Measurements from ENCODE around the gene RBM19. TPM values are rescaled to one million over a fixed set of nuclear protein-coding genes. Genes with fewer than 3 reads are reported as not detected.
A peak's percentile ranks its signal among the peaks of the same experiment; 100 is the strongest.

RBM19 gene
- polyA plus RNA-seq, 5 donors: 26.8 to 31.9 (median 30.0) TPM

DNA sequence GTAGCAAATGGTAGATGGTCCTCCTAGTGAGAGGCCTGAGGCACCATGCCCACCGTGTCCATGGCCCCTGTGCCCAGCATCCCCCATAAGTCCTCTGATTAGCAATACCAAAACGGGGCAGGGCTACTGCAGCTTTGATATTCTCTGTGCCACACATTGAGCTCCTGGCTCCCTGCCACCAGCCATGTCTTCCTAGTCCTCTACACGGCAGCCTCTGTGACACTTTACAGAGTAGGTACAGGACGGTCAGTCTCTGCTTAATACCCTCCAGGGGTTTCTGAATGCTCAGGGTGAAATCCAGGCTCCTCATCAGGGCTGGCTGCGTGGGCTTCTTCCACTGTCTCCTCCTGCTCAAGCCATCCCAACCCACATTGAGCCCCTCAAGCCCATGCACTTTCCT lies 8.0 kb downstream of the RBM19 start:
- DNase-seq: no peak

DNA sequence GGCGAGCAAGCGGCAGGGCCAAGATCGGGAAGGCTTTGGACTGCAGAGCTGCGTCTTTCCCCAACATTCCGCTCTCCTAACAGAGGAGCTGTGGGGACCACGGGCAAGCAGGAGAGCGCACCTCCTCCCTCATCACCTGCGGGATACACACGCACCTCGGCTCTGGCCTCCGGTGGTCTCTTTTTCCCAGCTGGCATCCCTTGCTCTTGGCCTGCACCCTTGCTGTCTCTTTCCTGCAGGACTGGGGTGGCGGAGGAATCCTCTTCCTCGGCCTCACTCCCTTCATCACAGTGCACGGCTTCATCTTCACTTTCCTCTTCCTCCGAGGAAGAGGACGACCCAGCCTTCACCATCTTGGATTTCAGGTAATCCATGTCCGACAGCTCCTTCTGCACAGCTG lies 8.5 kb downstream of the RBM19 start:
- DNase-seq: no peak

DNA sequence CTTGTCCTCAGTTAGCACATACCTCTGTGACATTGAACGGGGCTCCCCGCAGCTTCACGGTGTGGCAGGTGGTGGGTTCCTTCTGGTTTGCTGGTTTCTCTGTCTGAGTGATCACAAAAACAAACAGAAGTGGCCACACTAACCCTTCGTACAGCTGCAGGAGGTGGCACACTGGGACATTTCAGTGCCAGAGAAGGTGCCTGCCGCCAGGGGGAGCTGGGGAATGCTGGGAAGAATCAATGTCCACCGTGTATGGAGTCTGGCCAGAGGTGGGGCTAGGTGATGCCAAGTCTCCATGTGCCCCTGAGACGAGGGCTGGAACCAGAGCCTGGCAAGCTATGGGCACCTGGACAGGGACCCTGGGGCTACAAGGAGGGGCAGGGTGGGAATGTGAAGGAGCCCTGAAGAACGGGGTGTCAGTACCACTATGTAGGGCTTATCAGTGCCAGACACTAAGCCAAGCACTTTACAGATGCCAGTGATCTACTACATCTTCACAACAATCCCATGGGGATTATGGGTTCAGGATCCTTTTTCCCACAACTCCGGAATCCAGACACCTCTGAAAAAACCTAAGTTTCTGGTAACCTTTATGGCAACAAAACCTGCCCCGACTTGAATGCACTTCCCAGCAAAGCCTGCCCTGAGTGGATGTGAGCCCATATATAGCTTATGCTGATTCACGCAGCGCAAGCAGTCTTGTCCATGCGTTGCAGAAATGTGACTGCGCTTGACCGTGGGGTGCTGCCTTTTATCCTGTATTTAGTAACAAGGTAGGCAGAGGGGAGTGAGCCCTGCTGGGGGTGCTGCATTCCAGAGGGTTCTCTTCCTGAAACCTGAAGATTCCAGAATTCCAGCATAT lies 10.8 kb downstream of the RBM19 start:
- no peak for DNase-seq

DNA sequence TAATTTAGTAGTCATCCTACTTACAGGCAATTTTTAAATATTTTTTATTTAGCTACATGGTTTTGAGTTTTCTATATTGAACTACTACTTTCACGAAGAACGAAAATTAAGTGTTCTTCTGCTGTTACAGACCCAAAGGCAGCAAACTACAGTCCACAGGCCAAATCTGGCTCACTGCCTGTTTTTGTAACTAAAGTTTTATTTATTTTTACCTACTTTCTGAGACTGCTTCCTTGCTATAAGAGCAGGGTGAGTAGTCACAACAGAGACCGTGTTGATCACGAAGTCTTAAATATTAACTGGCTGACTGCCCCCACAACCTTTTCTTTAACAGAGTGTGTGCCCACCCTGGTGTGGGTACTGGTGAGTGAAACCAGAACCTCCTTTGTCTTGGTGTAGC lies 11.6 kb downstream of the RBM19 start:
- no peak for DNase-seq

DNA sequence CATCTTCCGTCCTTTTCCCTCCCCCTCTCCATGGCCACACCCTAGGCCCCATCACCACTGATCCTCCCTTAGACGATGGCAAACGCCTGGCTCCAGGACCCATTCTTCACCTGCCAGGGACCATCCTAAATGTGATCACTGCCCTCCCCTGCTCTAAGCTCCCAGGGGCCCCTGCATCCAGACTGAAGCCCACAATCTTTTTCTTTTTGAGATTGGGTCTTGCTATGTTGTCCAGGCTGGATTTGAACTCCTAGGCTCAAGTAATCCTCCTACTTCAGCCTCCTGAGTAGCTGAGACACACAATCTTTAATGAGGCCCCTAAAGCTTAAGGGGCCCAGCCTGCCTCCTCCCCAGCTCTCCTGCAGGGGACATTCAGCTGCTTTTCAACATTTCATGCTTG lies 15.3 kb downstream of the RBM19 start:
- no peak for DNase-seq

DNA sequence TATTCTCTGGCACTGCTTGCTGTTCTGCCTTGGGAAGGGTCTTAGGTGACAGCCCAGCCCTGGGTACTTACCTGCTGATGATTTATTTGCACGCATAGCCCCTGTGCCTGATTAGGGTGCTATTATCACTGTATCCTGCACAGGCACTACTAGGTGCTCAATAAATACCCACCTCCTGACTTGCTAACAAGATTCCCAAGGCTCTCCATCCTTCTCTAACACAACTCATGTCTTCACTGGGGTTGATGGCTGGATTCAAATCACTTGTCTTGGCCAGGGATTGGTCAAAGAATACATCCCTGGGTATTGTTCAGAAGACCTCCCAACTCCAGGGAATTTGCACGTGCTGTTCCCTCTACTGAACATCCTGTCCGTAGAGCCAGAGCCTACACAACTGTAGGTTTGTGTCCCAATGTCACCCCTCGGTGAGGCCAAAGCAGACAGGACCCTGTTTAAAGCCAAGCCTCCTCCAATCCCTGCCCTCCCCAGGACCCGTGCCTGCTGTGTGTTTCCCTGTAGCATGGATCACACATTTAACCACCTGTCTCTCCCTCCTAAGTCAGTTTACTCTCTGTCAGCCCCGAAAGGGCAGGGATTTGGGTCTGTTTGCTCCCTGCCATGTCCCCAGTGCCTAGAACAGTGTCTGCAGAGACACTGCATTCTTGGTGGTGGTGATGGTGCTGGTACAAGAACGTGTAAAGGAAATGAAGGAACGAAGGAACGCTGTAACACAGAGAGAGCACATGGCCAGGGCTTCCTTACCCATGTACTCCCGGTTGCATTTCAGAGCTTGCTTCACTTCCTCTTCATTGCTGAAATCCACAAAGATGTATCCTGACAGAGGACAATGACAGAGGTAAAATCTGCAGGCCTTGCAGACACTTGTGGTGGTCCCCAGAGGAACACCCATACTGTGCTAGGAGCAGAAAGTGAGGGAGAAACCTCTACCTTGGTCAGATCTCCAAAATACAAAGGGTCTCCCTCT lies 16.5 kb downstream of the RBM19 start:
- DNase-seq: no peak

DNA sequence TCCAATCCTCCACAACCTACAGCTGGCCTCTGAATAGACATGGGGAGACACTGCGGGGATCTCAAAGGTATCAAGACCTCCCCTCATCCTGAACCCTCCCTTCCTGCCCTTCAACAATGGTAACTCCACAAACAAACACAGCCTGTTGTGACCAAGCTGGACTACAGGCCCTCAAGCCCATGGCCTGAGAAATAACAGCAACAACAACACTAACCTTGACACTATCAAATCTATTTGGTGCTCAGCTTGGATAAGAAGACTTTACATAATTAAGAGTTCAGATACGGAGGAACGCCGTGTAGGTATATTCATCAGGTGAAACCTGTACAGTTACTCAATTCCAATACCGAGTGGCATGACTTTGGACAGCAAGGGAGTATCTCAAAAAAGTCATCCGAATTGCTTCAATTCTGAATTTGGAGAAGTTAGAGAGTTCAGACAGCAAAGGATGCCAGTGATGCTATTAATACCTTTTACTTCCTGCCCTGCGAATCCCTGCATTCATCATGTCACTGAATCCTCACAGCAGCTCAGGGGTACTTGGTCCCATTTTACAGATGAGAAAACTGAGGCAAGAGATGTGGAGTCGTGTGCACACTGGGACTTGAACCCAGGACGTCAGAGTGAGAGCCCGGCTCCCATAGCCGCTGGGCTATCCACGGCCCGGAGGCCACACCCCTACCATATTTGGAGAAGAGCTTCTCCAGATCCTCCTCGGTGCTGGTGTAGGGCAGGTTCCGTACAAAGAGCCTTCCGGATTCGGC lies 17.8 kb downstream of the RBM19 start:
- no peak for DNase-seq

DNA sequence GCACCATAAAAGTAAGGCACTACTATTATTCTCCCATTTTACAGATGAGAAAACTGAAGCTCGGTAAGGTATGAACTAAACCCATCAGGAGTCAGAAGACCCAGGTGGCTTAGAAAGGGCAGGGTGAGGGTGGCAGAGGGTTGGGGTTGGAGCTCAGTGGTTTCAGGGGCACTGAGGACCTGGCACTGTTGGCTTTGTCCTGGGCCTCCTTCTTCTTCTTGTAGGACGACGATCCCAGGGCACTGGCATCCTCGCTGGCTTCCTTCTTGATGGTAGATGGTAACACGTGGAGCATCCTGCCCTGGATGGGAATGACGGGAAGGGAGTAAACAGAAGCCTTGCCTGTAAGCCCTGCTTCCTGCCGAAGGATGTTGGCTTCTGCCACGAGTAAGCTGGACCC lies 19.9 kb downstream of the RBM19 start:
- no peak for DNase-seq

DNA sequence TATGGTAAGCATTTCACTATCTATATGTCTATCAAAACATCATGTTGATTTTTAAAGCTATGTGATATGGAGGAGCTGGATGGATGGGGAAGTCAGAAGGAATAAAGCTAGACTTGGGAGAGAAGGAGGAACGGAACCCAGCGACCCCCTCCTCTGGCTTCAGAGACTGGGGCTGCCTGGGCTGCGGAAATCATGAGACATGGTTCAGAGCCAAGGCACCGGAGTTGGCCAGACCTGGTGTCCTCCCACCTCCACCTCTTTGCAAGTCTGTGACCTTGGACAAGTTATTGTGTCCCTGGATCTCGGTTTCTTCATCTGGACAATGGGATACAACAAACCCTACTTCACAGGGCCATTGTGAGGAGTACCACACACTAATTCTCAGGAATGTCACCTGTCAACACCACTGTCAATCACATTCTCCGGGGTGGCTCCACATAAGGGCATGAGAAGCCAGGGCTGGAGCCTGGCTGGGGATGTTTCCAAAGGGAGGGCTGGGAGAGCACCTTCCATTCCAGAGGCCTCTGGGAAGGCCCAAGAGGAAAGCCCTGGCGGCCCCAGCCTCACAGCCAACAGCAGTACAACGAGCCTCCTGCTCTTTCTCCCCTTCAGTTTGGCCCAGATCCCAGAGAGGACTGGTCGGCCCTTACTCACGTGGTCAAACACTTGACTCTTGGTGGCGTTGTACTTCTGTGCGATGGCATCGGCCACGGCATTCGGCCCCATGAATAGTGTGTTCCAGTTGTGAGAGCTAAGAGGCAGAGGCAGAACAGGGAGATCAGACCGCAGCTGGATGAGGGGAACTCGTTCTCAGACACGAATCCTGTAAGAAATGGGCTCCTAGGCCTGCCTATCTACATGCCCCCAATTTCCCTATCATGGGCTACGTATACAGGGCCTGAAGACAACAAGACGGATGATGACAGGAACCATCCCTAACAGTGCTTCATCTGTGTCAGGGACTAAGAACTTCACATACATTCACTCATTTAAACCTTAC lies 20.7 kb downstream of the RBM19 start:
- DNase-seq: no peak

DNA sequence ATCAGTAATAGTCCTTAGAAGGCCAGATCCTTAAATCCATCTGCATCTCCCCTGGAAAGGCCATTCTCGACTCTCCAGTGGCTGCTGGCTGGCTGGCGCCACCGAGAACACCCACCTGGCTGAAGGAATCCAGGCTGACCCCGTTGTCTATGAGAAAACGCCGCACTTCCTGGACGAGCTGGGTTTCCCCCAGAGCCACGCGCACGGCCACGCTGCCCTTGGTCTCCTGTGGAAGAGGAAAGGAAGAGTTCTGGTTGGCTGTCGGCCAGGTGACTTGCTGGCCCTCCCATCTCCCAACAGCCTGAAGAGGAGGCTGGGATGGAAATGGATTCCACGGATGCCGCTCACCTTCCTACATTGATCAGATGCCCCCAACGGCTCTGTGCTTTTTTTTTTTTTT lies 23.9 kb downstream of the RBM19 start:
- DNase-seq: no peak

DNA sequence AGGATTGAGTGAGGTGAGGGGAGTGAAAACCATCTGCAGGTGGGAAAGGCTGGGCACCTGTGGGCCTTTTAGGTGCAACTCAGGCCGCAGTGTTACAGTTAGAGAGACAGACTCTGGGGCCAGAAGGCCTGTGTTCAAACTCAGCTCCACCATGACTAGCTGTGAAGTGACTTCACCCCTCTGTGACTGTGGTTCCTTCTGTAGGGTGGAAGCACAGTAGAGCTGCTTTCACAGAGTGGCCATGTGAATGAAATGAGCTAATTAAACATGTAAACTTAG lies 25.0 kb downstream of the RBM19 start:
- no peak for DNase-seq

DNA sequence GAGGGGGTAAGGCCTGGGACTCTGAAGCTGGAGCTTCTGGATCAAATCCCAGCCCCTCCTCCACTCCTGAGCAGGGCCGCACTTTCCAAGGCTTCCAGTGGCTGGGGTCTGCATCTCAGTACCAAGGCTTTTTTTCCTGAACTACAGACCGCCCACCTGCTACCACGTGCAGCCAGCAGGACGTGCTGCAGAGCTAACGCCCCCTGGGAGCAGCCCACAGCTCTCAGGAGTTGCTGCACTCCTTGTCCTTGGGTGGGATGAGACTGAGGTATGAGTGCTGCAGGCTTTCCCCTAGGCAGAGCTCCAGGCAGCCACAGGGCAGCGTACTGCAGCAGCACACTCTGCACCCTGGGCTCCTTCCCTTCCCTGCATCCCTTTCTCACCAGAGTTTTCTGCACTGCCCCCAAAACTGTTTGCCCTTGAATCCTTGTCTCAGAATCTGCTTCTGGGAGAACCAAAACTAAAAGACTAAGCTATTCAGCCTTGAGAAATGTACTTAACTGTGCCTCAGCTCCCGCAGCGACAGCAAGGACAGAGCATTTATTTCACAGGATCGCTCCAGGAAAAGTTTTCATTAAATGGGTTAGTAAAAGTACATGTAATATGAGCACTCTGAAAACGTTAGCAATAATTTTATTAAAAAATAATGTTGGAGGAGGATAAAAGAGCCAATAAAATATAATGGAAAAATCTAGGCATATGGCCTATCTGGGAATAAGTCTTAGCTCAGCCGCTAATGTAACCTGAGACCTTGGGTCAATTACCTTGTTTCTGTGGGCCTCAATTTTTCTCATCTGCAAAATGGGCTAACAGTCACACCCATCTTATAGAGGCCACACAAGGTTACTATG lies 25.5 kb downstream of the RBM19 start:
- DNase-seq: no peak

DNA sequence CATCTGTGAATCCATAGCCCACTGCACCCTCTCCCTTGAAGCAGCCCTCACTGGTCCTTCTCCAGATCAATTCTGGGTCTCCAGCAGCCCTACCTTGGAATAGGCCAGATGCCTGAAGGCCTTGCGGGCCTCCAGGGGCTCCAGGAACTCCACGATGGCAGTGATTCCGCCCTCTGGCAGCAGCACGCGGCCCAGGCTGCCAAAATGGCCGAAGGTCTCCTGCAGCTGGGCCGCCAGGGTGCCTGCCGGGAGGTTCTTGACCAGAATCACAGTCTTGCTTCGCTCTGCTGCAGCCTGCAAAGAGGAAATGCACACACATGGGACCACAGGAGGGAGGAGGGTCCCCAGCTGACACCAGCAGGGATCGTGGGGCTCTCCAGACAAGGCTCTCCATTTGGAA lies 26.3 kb downstream of the RBM19 start:
- no peak for DNase-seq

DNA sequence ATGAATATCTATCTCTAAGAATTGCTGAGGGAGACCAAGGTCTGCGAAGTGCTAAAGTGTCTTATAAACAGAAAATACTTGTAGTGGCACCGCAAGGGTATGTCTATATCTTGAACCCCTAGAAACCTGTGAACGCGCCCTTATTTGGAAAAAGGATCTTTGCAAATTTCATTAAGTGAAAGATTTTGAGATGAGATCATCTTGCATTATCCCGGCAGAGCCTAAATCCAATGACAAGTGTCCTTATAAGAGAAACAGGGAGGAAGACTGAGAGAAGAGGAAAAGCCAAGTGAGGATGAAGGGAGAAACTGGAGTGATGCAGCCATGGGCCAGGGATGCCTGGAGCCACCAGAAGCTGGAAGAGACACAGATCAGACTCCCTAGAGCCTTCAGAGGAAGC lies 27.7 kb downstream of the RBM19 start:
- DNase-seq: no peak

DNA sequence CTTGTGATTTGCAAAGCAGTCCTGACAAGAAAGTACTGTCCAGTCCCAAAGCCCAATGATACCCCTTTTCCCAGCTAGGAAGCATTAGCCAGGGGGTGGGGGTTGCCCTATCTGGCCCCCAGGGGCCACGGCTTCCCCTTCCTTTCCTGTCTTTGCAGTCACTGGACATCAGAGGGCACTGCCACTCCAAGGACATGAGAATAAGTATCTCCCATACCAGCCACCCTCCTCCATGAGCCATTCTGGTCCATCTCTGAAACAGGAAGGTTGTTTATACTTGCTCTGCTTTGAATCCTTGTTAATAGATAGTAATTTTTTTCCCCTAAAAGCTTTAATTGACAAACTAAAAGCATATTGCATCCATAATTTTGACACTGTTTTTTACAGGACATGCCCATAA lies 29.7 kb downstream of the RBM19 start:
- no peak for DNase-seq

DNA sequence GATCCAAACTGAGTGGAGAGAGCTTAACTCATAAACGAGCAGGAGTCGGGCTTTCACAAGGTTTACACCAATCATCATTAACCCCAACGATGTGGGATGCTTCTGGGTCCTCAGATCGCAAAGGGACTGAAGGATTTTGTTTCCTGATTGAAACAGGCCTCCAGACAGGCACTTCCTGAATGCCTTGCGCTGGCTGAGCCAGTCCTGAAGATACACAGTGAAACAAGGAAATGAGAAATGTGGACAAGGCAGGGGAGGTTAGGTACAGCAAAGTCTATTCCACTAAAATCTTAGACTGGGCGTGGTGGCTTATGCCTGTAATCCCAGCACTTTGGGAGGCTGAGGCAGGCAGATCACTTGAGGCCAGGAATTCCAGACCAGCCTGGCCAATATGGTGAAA lies 30.7 kb downstream of the RBM19 start:
- no peak for DNase-seq

DNA sequence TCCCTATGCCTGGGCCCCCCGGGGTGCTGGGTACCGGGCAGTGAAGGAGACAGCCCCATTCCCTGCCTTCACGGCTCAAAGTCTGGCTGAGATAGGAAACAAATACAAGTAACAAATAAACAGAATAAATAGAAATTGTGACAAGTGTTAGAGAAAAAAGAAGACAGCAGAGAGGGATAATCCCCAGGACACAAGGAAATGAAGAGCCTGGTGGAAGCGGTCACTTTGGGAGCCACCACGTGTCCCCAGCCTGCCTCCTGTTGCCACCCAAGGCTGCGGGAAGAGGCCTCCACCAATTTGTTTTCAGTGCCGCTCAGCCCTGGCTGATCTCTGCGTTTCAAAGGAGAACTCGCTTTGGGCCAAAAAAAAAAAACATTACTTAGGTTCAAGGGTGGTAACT lies 31.2 kb downstream of the RBM19 start:
- no peak for DNase-seq

DNA sequence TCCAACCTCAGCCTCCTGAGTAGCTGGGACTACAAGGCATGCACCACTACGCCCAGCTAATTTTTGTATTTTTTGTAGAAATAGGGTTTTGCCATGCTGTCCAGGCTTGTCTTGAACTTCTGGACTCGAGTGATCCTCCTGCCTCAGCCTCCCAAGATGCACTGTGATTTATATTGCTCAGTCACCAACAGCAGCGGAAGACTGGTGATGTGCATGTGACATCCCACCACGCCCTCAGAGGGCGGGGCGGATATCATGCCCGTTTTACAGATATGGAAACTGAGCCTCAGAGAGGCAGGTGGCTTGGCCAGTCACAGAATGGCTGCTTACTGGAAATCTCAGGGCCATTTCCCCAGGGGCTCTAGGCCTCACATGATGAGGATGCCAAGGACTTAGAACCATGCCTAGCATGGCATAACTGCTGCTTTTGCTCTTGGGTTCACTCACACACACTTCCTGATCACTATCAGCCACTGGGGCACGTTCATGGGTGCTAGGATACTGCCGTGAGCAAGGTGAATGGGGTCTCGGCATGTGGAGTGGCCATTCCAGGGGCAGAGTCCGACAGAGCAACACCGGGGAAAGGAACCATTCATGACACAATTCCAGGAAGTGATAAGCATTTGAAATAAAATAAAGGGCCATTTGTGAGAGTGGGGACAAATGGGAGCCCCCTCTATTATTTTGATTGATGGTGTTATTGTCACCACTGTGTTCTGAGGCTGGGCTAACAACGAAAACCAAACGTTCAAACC lies 31.9 kb downstream of the RBM19 start:
- DNase-seq: no peak

DNA sequence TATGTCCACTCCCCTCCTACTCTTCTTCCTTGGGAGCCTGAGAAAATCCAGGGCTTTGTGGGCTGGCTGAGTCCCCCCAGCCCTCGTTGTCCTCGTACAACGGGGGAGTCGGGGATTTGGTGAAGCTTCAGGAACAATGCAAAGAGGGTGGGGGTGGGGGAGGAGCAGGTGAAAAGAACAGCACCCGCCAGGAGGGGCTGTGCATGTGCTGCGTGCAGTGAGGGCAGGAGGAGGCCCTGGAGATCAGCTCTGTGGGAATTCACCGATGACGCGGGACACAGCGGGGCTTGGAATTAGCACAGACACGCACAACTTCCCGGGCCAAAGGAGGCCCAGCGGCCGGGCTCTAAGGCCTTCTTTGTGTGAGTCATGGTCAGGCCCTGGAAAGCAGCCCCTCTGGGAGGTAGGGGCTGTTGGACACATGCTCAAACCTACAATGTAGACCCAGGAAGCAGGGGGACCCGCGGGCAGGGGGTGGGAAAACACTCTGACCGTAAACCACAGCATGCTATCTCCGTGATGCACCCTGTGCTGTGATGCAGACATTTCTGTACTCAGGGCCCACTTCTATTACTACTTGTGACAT lies 32.8 kb downstream of the RBM19 start:
- peak in 1 of 2 donors; percentile 16 for DNase-seq

All from right lung (tissue), 5 donors.